ENCODE measurements around the gene ELOF1. TPM values are rescaled to one million over a fixed set of nuclear protein-coding genes. Genes with fewer than 3 reads are reported as not detected.

The ELOF1 gene
- total and polyA plus RNA-seq, 2 donors (not counting 3 experiments of a cell fraction or from before 2014, with no cell fraction given) = 49.9 to 80.2 TPM

DNA sequence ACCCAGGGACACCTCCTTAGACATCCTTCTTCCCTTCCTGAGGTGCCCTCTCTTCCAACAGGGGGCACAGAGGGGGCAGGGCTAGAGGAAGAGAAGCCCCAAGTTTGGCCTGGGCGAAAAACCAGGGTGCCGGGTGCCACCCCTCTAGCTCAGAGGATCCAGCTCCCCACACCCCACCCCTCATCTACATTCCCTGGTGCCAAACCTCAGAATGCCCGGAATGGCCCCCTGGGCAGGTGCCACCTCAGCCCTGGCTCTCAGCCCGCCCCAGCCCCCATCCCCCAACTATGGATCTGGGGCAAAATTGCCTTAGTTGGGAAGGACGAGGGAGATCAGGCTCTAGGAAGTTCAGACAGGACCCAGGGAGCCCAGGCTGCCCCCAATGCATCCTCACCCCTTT is 18.4 kb downstream of the ELOF1 start:
- ChIA-PET POLR2A (no interaction called here), CTCF (interaction anchor here (1.6 kb wide), 1 partner anchor 160 kb away, joined by 5 read pairs; no protein-coding TSS in a partner anchor)
- dilution Hi-C loops (cut with MboI; ENCODE audit: extremely low pct_ligation_motif_present, low sequenced_read_pairs) = no loop called here
- H2AFZ ChIP-seq (ENCODE audit: low read depth, low read length) = no peak overlapping the region
- peaks cover 5 to 9% of the 10 kb centered on the region in 2 experiments for H3K27me3 ChIP-seq (ENCODE audit: control insufficient read depth in 2 of 2, insufficient read depth in 2 of 2, low read length in 2 of 2)
- FAIRE-seq (no peak), DNase-seq (ENCODE audit: low read depth, low spot score) (no peak)
- peaks cover 3% of the 10 kb centered on the region for H3K4me1 ChIP-seq (ENCODE audit: control insufficient read depth, extremely low read depth, insufficient read depth, low read length)
- H3K9ac ChIP-seq (replicated peaks; ENCODE audit: extremely low read depth, insufficient read depth, low read length) = no peak overlapping the region
- no peak overlapping the region for H3K27ac ChIP-seq (ENCODE audit: insufficient read depth, low read depth, low read length)
- no peaks in the 10 kb centered on the region for H3K79me2 ChIP-seq (ENCODE audit: control insufficient read depth, insufficient read depth, low read length)
- no peaks in the 10 kb centered on the region for H3K9me1 ChIP-seq (replicated peaks; ENCODE audit: control insufficient read depth, extremely low read depth, insufficient read depth, low read length)
- BruUV-seq (replicated peaks) = no TSS peak
- TF ChIP-seq FOS (IDR thresholded peaks at IDR 0.05; ENCODE audit: borderline replicate concordance, insufficient read depth, low read length) (no peak), MYC (IDR thresholded peaks at IDR 0.05; ENCODE audit: low read depth, low read length) (no peak), GATA2 (IDR thresholded peaks at IDR 0.05; ENCODE audit: insufficient read depth, insufficient read length, low read depth, low read length) (no peak), JUN (IDR thresholded peaks at IDR 0.05; ENCODE audit: borderline replicate concordance, insufficient read depth, insufficient read length, low read depth) (no peak), POLR2A (IDR thresholded peaks at IDR 0.05; ENCODE audit: low read depth, low read length) (no peak), EZH2 (IDR thresholded peaks at IDR 0.05; ENCODE audit: borderline replicate concordance, low read depth, low read length, severe bottlenecking) (no peak), POLR2AphosphoS5 (IDR thresholded peaks at IDR 0.05; ENCODE audit: insufficient read depth, low read depth, low read length) (no peak)
- TF ChIP-seq, protein P1, sequence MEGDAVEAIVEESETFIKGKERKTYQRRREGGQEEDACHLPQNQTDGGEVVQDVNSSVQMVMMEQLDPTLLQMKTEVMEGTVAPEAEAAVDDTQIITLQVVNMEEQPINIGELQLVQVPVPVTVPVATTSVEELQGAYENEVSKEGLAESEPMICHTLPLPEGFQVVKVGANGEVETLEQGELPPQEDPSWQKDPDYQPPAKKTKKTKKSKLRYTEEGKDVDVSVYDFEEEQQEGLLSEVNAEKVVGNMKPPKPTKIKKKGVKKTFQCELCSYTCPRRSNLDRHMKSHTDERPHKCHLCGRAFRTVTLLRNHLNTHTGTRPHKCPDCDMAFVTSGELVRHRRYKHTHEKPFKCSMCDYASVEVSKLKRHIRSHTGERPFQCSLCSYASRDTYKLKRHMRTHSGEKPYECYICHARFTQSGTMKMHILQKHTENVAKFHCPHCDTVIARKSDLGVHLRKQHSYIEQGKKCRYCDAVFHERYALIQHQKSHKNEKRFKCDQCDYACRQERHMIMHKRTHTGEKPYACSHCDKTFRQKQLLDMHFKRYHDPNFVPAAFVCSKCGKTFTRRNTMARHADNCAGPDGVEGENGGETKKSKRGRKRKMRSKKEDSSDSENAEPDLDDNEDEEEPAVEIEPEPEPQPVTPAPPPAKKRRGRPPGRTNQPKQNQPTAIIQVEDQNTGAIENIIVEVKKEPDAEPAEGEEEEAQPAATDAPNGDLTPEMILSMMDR (IDR thresholded peaks at IDR 0.05; ENCODE audit: extremely low read depth in 1 of 2, insufficient read depth in 1 of 2, low read depth in 1 of 2, low read length in 2 of 2) = no peak
- TF ChIP-seq, protein P2, sequence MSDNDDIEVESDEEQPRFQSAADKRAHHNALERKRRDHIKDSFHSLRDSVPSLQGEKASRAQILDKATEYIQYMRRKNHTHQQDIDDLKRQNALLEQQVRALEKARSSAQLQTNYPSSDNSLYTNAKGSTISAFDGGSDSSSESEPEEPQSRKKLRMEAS (IDR thresholded peaks at IDR 0.05; ENCODE audit: insufficient read depth, insufficient read length) = no peak
- H3K4me3 ChIP-seq (replicated peaks in 1 of 3; ENCODE audit: insufficient read depth in 1 of 3, low read depth in 1 of 3, low read length in 3 of 3) = no peak overlapping the region
- intact Hi-C loops (cut with micrococcal nuclease) = no loop called here
- H3K36me3 ChIP-seq (ENCODE audit: control insufficient read depth in 2 of 2, extremely low read depth in 1 of 2, insufficient read depth in 2 of 2, low read length in 2 of 2) = no peaks in the 10 kb centered on the region
- H4K20me1 ChIP-seq (replicated peaks; ENCODE audit: control insufficient read depth, extremely low read depth, insufficient read depth, low read length) = no peaks in the 10 kb centered on the region
- no peak overlapping the region for H3K4me2 ChIP-seq (ENCODE audit: insufficient read depth, low read length)
- no peaks in the 10 kb centered on the region for H3K9me3 ChIP-seq (replicated peaks; ENCODE audit: control insufficient read depth, insufficient read depth, low read length)
